K562 (cell line): ENCODE measurements around the gene MED28. TPM values are rescaled to one million over a fixed set of nuclear protein-coding genes. Genes with fewer than 3 reads are reported as not detected.

ENCODE experiments used
- ATAC-seq: fragments of 200-7000 bp; cut with Tn5 transposase; 3 replicates; pipeline ENCODE4 v1.9.1; 2020; ENCODE audit warnings: moderate library complexity
- BruUV-seq: library from RNA; stranded (reverse); fragments of 400-500 nt; replicated peaks from 2 replicates; lab custom pipeline; 2021; lab: Mats Ljungman, UMichigan
- CTCF ChIA-PET: fragments of 300-600 bp; formaldehyde crosslinking; extraction: SDS; loops from one replicate; lab custom pipeline; 2021; ENCODE audit warnings: low intra/inter-chr PET ratio; lab: Yijun Ruan, JAX
- POLR2A ChIA-PET: fragments of 300-600, 350-650 bp; sonication (Branson Sonifier 250); formaldehyde crosslinking; extraction: SDS; loops from one replicate; lab custom pipeline; 2021; ENCODE audit warnings: antibody characterized with exemption, inconsistent platforms; lab: Yijun Ruan, JAX
- DNase-seq, 4 experiments: peaks; one replicate each; pipeline versions ENCODE4 v3.0.0 to v3.0.0-alpha.2; 2011 to 2018; ENCODE audit warnings: low spot score in 3 of 4, mixed read lengths in 3 of 4; ENCODE audit errors: extremely low read depth in 1 of 4
- FAIRE-seq: peaks from 2 replicates; lab custom pipeline; 2011; peaks lifted over from hg19 to GRCh38; lab: Jason Lieb, UNC
- H2AFZ ChIP-seq: 2 replicates; pipeline ENCODE4 v1.6.0; 2011; ENCODE audit warnings: low read depth, low read length, control low read depth, inconsistent platforms
- H3K27ac ChIP-seq: fragments of 200-600 bp; 3 replicates; pipeline ENCODE4 v1.8.0; 2011; ENCODE audit warnings: low read depth, mild to moderate bottlenecking, control low read depth, inconsistent platforms, low read length, moderate library complexity, mixed read lengths; ENCODE audit errors: extremely low read depth
- H3K27me3 ChIP-seq, 2 experiments: fragments of 300-600 bp in 1 of 2; 2 replicates in 1 of 2; 3 replicates in 1 of 2; pipeline versions ENCODE4 v1.6.0 to v1.8.0; 2011; ENCODE audit warnings: inconsistent platforms in 2 of 2, low read length in 2 of 2, mild to moderate bottlenecking in 1 of 2, mixed read lengths in 1 of 2, moderate library complexity in 1 of 2; ENCODE audit not compliant: control insufficient read depth in 2 of 2, insufficient read depth in 2 of 2
- H3K36me3 ChIP-seq: fragments of 300-600 bp; 3 replicates; pipeline ENCODE4 v1.8.0; 2011; ENCODE audit warnings: mild to moderate bottlenecking, low read length, inconsistent platforms; ENCODE audit not compliant: control insufficient read depth, insufficient read depth
- H3K4me1 ChIP-seq, 2 experiments: fragments of 200-600 bp in 1 of 2; replicated peaks in 1 of 2; 2 replicates in 1 of 2; 3 replicates in 1 of 2; pipeline versions ENCODE4 v1.5.1 to v1.8.0; 2011; ENCODE audit warnings: inconsistent platforms in 2 of 2, low read length in 2 of 2, mild to moderate bottlenecking in 1 of 2, mixed read lengths in 1 of 2, moderate library complexity in 1 of 2; ENCODE audit not compliant: control insufficient read depth in 2 of 2, insufficient read depth in 2 of 2
- H3K4me2 ChIP-seq: 2 replicates; pipeline ENCODE4 v1.6.1; 2011; ENCODE audit warnings: low read length, control low read depth, inconsistent platforms, mixed read lengths; ENCODE audit not compliant: insufficient read depth
- H3K4me3 ChIP-seq: fragments of 200-600 bp; sonication (generic), shearing (Covaris generic); 2 replicates; pipeline ENCODE4 v1.5.1; 2016; ENCODE audit warnings: control low read depth, inconsistent platforms
- H3K79me2 ChIP-seq: fragments of 200-600 bp; 3 replicates; pipeline ENCODE4 v1.8.0; 2011; ENCODE audit warnings: low read length, inconsistent platforms; ENCODE audit not compliant: control insufficient read depth, insufficient read depth
- H3K9ac ChIP-seq, 2 experiments: 2 replicates each; pipeline versions ENCODE4 v1.6.0 to v1.6.1; 2011; ENCODE audit warnings: low read depth in 2 of 2, low read length in 2 of 2, control low read depth in 1 of 2, inconsistent platforms in 1 of 2, mild to moderate bottlenecking in 1 of 2, mixed read lengths in 1 of 2; ENCODE audit not compliant: insufficient read depth in 1 of 2
- H3K9me1 ChIP-seq: one replicate; pipeline ENCODE4 v1.6.0; 2011; ENCODE audit warnings: inconsistent platforms, mild to moderate bottlenecking, low read length, moderate library complexity; ENCODE audit not compliant: control insufficient read depth, insufficient read depth
- H3K9me3 ChIP-seq: replicated peaks from 2 replicates; pipeline ENCODE4 v1.5.1; 2011; ENCODE audit warnings: low read depth, low read length, inconsistent platforms; ENCODE audit not compliant: control insufficient read depth, insufficient read depth
- H4K20me1 ChIP-seq: replicated peaks from 2 replicates; pipeline ENCODE4 v1.6.1; 2011; ENCODE audit warnings: low read length, inconsistent platforms, mixed read lengths; ENCODE audit not compliant: control insufficient read depth, insufficient read depth
- ARID2 ChIP-seq: fragments of 450-650 bp; IDR thresholded peaks from 2 replicates; pipeline ENCODE4 v1.6.1; 2017; ENCODE audit warnings: antibody characterized with exemption, mild to moderate bottlenecking
- CBFA2T3 ChIP-seq: fragments of 450-650 bp; IDR thresholded peaks from 2 replicates; pipeline ENCODE4 v1.6.1; 2017
- EZH2 ChIP-seq: IDR thresholded peaks from 2 replicates; pipeline ENCODE4 v1.6.1; 2012; ENCODE audit warnings: low read depth, mild to moderate bottlenecking, inconsistent platforms, low read length, borderline replicate concordance
- KAT8 ChIP-seq: fragments of 450-650 bp; IDR thresholded peaks from 2 replicates; pipeline ENCODE4 v1.6.1; 2016; ENCODE audit warnings: low read depth, mild to moderate bottlenecking
- L3MBTL2 ChIP-seq: fragments of 450-650 bp; IDR thresholded peaks from 2 replicates; pipeline ENCODE4 v1.6.1; 2016; ENCODE audit warnings: mild to moderate bottlenecking, moderate library complexity
- MCM2 ChIP-seq: fragments of 450-650 bp; IDR thresholded peaks from 2 replicates; pipeline ENCODE4 v1.6.1; 2017; ENCODE audit warnings: low read depth, mild to moderate bottlenecking
- POLR2A ChIP-seq: fragments of 450-650 bp; conservative IDR thresholded peaks from 2 replicates; pipeline ENCODE4 v1.6.1; 2016
- POLR2G ChIP-seq: fragments of 200-400 bp; formaldehyde crosslinking; IDR thresholded peaks from 2 replicates; pipeline ENCODE4 v1.6.1; 2017; ENCODE audit warnings: low read depth, mild to moderate bottlenecking, antibody characterized with exemption, low read length, moderate library complexity
- RFX1 ChIP-seq: fragments of 450-650 bp; IDR thresholded peaks from 2 replicates; pipeline ENCODE4 v1.6.1; 2016; ENCODE audit warnings: mild to moderate bottlenecking, moderate library complexity
- SIN3A ChIP-seq, 2 experiments: fragments of 150-350 bp in 1 of 2; IDR thresholded peaks; 2 replicates each; pipeline ENCODE4 v1.6.1; 2011 to 2016; ENCODE audit warnings: borderline replicate concordance in 2 of 2, low read depth in 2 of 2, low read length in 2 of 2, mild to moderate bottlenecking in 2 of 2, moderate library complexity in 2 of 2; ENCODE audit not compliant: control insufficient read depth in 1 of 2
- SMARCE1 ChIP-seq: fragments of 450-650 bp; IDR thresholded peaks from 2 replicates; pipeline ENCODE4 v1.7.1; 2016; ENCODE audit warnings: mild to moderate bottlenecking
- SOX6 ChIP-seq: fragments of 450-650 bp; IDR thresholded peaks from 2 replicates; pipeline ENCODE4 v1.6.1; 2014; ENCODE audit warnings: mild to moderate bottlenecking
- TARDBP ChIP-seq: fragments of 450-650 bp; IDR thresholded peaks from 2 replicates; pipeline ENCODE4 v1.6.1; 2016
- TBL1XR1 ChIP-seq, 2 experiments: IDR thresholded peaks; 2 replicates each; pipeline ENCODE4 v1.6.1; 2012; ENCODE audit warnings: improper control_type of control experiment in 2 of 2, low read length in 2 of 2, mild to moderate bottlenecking in 1 of 2
- THAP7 ChIP-seq: fragments of 250-450 bp; sonication (Bioruptor Pico); IDR thresholded peaks from 2 replicates; pipeline ENCODE4 v1.5.0; 2021
- THRB ChIP-seq: fragments of 450-650 bp; formaldehyde crosslinking; conservative IDR thresholded peaks from 2 replicates; pipeline ENCODE4 v1.4.0; 2022; ENCODE audit warnings: mild to moderate bottlenecking, missing genetic modification characterization
- UBTF ChIP-seq, 2 experiments: IDR thresholded peaks; 2 replicates each; pipeline ENCODE4 v1.6.1; 2012; ENCODE audit warnings: improper control_type of control experiment in 2 of 2, low read depth in 2 of 2, low read length in 2 of 2, borderline replicate concordance in 1 of 2
- XRCC5 ChIP-seq: fragments of 200-400 bp; formaldehyde crosslinking; IDR thresholded peaks from 2 replicates; pipeline ENCODE4 v1.6.1; 2017; ENCODE audit warnings: low read depth, mild to moderate bottlenecking, low read length
- ZNF583 ChIP-seq: fragments of 250-450 bp; sonication (Bioruptor Pico); IDR thresholded peaks from 2 replicates; pipeline ENCODE4 v1.4.0; 2020
- WGBS: fragments of 100-300 bp; shearing (Covaris generic); methylation state at CpG from one replicate; pipeline ENCODE4 v1.1.6; 2016; ENCODE audit warnings: low coverage, mixed read lengths; ENCODE audit not compliant: insufficient coverage; ENCODE audit errors: missing lambda C conversion rate; 5-methylcytosine and 5-hydroxymethylcytosine counted together
- in situ Hi-C: fragments of 300-500 bp; cut with MboI; formaldehyde crosslinking; loops from 4 replicates; pipeline ENCODE4 v1.15.0; 2018; ENCODE audit warnings: inconsistent platforms, mixed read lengths
- intact Hi-C: fragments of 100-400 bp; cut with micrococcal nuclease; formaldehyde crosslinking; loops from 2 replicates; pipeline ENCODE4 v1.14.2; 2022
- polyA plus RNA-seq, 8 experiments: library from polyadenylated mRNA; depleted of rRNA in 4 of 8; stranded (reverse) in 5 of 8; unstranded in 3 of 8; fragments of >200 nt; fragmentation: Nextera tagmentation in 2 of 8; fragmentation: Illumina TruSeq in 1 of 8; extraction: Ambion mirVana in 2 of 8; extraction: Trizol in 1 of 8; gene quantifications; 2 replicates each; pipeline versions ENCODE4 v1.2.1 to v1.2.3, GENCODE V29; 2011 to 2014; ENCODE audit warnings: inconsistent platforms in 1 of 8, missing spikeins in 1 of 8
- total RNA-seq, 7 experiments: library from RNA; depleted of rRNA in 6 of 7; stranded (reverse); fragments of >200 nt in 6 of 7; fragmentation: Illumina TruSeq in 2 of 7; extraction: Trizol in 2 of 7; gene quantifications; 2 replicates each; pipeline versions ENCODE4 v1.2.1 to v1.2.3, GENCODE V29; 2011 to 2021; ENCODE audit warnings: low replicate concordance in 1 of 7

Gene MED28
- total and polyA plus RNA-seq, 9 of the 15 experiments (the other 6 are each of a cell fraction or from before 2014, with no cell fraction given), result 15.5 to 93.8 (median 50.5) TPM

- WGBS, result 27% methylated on average over 27 of the region's 32 CpGs
- ATAC-seq (peak; percentile 99), FAIRE-seq (peak; percentile 83), DNase-seq (peak; percentile 69 to 86 (median 74))
- H3K4me1 ChIP-seq, result peaks cover 3 to 13% of the 10 kb centered on the region in 2 experiments; a peak in 2 of 5 replicates
- no peaks in the 10 kb centered on the region for H3K9me1 ChIP-seq
- H2AFZ ChIP-seq, result no peak overlapping the region
- CTCF ChIA-PET, result interaction anchor here (0.5 to 2.7 kb wide), 4 partner anchors 9 to 176 kb away, joined by 3 to 13 read pairs (median 4); partner anchors contain the start of gene QDPR
- BruUV-seq, result no TSS peak
- no peak overlapping the region; the same call in 1 of the 2 replicates for H3K4me2 ChIP-seq
- intact Hi-C loops, result loop anchor here (1.0 to 10.0 kb wide), 2 partner anchors 88 to 168 kb away; no protein-coding TSS in a partner anchor
- no peaks in the 10 kb centered on the region for H3K79me2 ChIP-seq
- POLR2A ChIA-PET, result interaction anchor here (0.7 kb wide), 1 partner anchor 145 kb away, joined by 3 read pairs; no protein-coding TSS in a partner anchor
- H3K9ac ChIP-seq, result peak overlapping the region in 1 of 2 experiments; percentile 52; a peak in 2 of 4 replicates
- no peaks in the 10 kb centered on the region for H3K27me3 ChIP-seq
- H4K20me1 ChIP-seq, result peaks cover 6% of the 10 kb centered on the region
- in situ Hi-C loops, result no loop called here
- H3K4me3 ChIP-seq, result no peak overlapping the region
- no peak overlapping the region for H3K27ac ChIP-seq
- H3K9me3 ChIP-seq, result no peaks in the 10 kb centered on the region
- peaks cover 39% of the 10 kb centered on the region; the same call in 2 of the 3 replicates for H3K36me3 ChIP-seq
- no peak for TF ChIP-seq SIN3A (IDR thresholded peaks at IDR 0.05; ENCODE audit: borderline replicate concordance in 2 of 2, control insufficient read depth in 1 of 2, low read depth in 2 of 2, low read length in 2 of 2)
- TF ChIP-seq THRB, result no peak
- no peak for TF ChIP-seq RFX1
- peak; percentile 60 for TF ChIP-seq CBFA2T3
- 0 out of 2 replicates have a peak, but pooled peaks have one; percentile 49 for TF ChIP-seq ARID2
- no peak for TF ChIP-seq XRCC5
- TF ChIP-seq THAP7, result no peak
- no peak for TF ChIP-seq MCM2
- no peak for TF ChIP-seq EZH2
- no peak for TF ChIP-seq KAT8
- TF ChIP-seq TBL1XR1 (IDR thresholded peaks at IDR 0.05; ENCODE audit: low read length in 2 of 2), result no peak
- 0 out of 2 replicates have a peak, but pooled peaks have one; percentile 23 for TF ChIP-seq SMARCE1
- no peak for TF ChIP-seq SOX6
- TF ChIP-seq L3MBTL2, result 0 out of 2 replicates have a peak, but pooled peaks have one; percentile 9
- TF ChIP-seq TARDBP, result 0 out of 2 replicates have a peak, but pooled peaks have one; percentile 18
- TF ChIP-seq POLR2G, result peak; percentile 50; the same call in 1 of the 2 replicates
- TF ChIP-seq ZNF583 (CRISPR knock-in tag), result no peak
- TF ChIP-seq UBTF (IDR thresholded peaks at IDR 0.05; ENCODE audit: borderline replicate concordance in 1 of 2, low read depth in 2 of 2, low read length in 2 of 2), result no peak
- peak; percentile 48; the same call in 1 of the 2 replicates for TF ChIP-seq POLR2A
Observed at GRCh38 chr4:17636696-17637622, 22.5 kb downstream of the MED28 start.
